Right lobe of liver (tissue), 4 donors: ENCODE results near the gene HS6ST3.

ENCODE experiments used
- POLR2A ChIP-seq: fragments of 450-650 bp; IDR thresholded peaks from one replicate; pipeline ENCODE4 v1.6.1; 2017; ENCODE audit warnings: antibody characterized with exemption, mild to moderate bottlenecking
- TF ChIP-seq, protein P1 (sequence below), 4 donors: fragments of 200-600 bp in 3 of 4; fragments of 450-650 bp in 1 of 4; IDR thresholded peaks; one replicate each; pipeline versions ENCODE4 v1.5.1 to v1.8.0; 2016 to 2022; ENCODE audit warnings: antibody characterized with exemption in 4 of 4, mild to moderate bottlenecking in 2 of 4
- donor health status: DM: no; HTN: no; CAD: no.
- donor health status: DM: no; HTN: no; CAD: no.
- donor health status: DM: no; HTN: yes; CAD: no.

DNA sequence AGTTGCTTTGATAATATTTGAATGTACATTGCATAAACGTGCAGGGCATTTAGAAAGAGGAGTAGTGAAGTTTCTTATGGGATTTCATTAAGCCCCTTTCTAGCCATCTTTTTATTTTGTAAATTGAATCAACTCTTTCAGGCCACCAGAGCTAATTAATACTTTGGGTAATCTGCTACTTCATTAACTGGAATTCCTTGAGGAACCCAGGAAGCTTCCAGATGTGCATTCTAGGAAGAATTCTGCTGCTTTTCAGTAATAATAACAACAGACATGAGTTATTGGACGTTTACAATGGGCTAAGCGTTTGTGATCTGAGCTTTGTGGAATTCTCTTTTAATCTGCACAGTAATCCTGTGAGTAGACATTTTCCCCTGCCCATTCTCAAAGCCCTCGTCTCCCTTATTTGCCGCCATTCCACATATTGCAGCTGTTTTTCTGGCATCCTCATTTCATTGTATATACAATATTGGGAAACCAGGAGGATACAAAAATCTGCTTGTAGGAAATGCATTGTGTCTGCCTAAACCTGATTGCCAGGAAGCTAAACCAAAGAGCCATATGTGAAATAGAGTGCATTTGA is 103.9 kb downstream of the HS6ST3 start:
- no peak for TF ChIP-seq POLR2A
- TF ChIP-seq, protein P1, sequence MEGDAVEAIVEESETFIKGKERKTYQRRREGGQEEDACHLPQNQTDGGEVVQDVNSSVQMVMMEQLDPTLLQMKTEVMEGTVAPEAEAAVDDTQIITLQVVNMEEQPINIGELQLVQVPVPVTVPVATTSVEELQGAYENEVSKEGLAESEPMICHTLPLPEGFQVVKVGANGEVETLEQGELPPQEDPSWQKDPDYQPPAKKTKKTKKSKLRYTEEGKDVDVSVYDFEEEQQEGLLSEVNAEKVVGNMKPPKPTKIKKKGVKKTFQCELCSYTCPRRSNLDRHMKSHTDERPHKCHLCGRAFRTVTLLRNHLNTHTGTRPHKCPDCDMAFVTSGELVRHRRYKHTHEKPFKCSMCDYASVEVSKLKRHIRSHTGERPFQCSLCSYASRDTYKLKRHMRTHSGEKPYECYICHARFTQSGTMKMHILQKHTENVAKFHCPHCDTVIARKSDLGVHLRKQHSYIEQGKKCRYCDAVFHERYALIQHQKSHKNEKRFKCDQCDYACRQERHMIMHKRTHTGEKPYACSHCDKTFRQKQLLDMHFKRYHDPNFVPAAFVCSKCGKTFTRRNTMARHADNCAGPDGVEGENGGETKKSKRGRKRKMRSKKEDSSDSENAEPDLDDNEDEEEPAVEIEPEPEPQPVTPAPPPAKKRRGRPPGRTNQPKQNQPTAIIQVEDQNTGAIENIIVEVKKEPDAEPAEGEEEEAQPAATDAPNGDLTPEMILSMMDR (IDR thresholded peaks at IDR 0.05), result no peak
